ENCODE results near the gene FOXE3.

- TF ChIP-seq CTCF (IDR thresholded peaks at IDR 0.05; ENCODE audit: extremely low read depth in 1 of 2, insufficient read depth in 1 of 2, low read depth in 1 of 2, low read length in 2 of 2) (no peak), EZH2 (IDR thresholded peaks at IDR 0.05; ENCODE audit: borderline replicate concordance, low read depth, low read length, severe bottlenecking) (peak; percentile 68), POLR2AphosphoS5 (IDR thresholded peaks at IDR 0.05; ENCODE audit: insufficient read depth, low read depth, low read length) (no peak), POLR2A (IDR thresholded peaks at IDR 0.05; ENCODE audit: low read depth, low read length) (no peak), MAX (IDR thresholded peaks at IDR 0.05; ENCODE audit: insufficient read depth, insufficient read length) (no peak), FOS (IDR thresholded peaks at IDR 0.05; ENCODE audit: borderline replicate concordance, insufficient read depth, low read length) (no peak), GATA2 (IDR thresholded peaks at IDR 0.05; ENCODE audit: insufficient read depth, insufficient read length, low read depth, low read length) (no peak), MYC (IDR thresholded peaks at IDR 0.05; ENCODE audit: low read depth, low read length) (no peak)
Measured at GRCh38 chr1:47433037-47433421, 16.9 kb downstream of the FOXE3 start.

Measured in endothelial cell of umbilical vein (primary cell).